Neural progenitor cell (in vitro differentiated cells): ENCODE data around the gene TSPAN18.

Source experiments
- EZH2 ChIP-seq: fragments of 200-600 bp; sonication (generic); IDR thresholded peaks from 2 replicates; pipeline ENCODE4 v1.6.1; 2017; ENCODE audit warnings: antibody characterized with exemption, mild to moderate bottlenecking, moderate library complexity
- TF ChIP-seq, protein P1 (sequence below): fragments of 200-600 bp; sonication (generic); IDR thresholded peaks from 2 replicates; pipeline ENCODE4 v1.5.1; 2017; ENCODE audit warnings: antibody characterized with exemption, mild to moderate bottlenecking

DNA sequence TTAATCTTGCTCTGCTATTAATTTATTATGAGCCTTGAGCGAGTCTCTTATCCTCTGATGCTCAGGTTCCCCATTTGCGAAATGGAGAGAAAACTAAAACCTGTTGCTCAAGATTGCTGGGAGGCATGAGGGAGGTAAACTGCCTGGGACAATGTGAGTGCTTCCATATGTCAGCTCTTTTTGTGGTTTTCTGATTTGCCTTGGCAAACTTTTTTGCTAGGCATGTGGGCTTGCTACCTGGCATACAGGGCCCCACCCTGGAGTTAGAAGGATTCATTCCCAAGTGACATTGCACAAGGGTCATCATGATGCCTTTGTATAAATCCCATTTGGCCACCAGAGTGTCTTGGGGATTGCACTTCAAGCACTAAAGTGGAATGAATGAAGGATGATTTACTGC, 22.4 kb downstream of the TSPAN18 start:
- TF ChIP-seq, protein P1, sequence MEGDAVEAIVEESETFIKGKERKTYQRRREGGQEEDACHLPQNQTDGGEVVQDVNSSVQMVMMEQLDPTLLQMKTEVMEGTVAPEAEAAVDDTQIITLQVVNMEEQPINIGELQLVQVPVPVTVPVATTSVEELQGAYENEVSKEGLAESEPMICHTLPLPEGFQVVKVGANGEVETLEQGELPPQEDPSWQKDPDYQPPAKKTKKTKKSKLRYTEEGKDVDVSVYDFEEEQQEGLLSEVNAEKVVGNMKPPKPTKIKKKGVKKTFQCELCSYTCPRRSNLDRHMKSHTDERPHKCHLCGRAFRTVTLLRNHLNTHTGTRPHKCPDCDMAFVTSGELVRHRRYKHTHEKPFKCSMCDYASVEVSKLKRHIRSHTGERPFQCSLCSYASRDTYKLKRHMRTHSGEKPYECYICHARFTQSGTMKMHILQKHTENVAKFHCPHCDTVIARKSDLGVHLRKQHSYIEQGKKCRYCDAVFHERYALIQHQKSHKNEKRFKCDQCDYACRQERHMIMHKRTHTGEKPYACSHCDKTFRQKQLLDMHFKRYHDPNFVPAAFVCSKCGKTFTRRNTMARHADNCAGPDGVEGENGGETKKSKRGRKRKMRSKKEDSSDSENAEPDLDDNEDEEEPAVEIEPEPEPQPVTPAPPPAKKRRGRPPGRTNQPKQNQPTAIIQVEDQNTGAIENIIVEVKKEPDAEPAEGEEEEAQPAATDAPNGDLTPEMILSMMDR, result no peak
- no peak for TF ChIP-seq EZH2
